Effector CD8-positive, alpha-beta T cell (primary cell): ENCODE results near the gene TSKS.

ENCODE experiments used
- DNase-seq: peaks from one replicate; lab custom pipeline; 2025; lab: John Stamatoyannopoulos, UW

The TSKS gene

GRCh38 chr19:49793561-49793840 lies 30.4 kb upstream of the TSKS start:
- no peak for DNase-seq

- DNase-seq = no peak
These were observed 29.9 kb upstream of the TSKS start for GRCh38 chr19:49792829-49793560.

GRCh38 chr19:49791776-49792445 lies 28.8 kb upstream of the TSKS start:
- no peak for DNase-seq

- no peak for DNase-seq
These were observed 27.8 kb upstream of the TSKS start for GRCh38 chr19:49790866-49791265.

- no peak for DNase-seq
These were observed 25.8 kb upstream of the TSKS start for GRCh38 chr19:49788857-49789256.

GRCh38 chr19:49787746-49788145 lies 24.6 kb upstream of the TSKS start:
- no peak for DNase-seq

GRCh38 chr19:49786376-49786820 lies 23.3 kb upstream of the TSKS start:
- no peak for DNase-seq

GRCh38 chr19:49782515-49782914 lies 19.4 kb upstream of the TSKS start:
- no peak for DNase-seq

- DNase-seq = no peak
These were observed 18.3 kb upstream of the TSKS start for GRCh38 chr19:49781394-49781793.

GRCh38 chr19:49780861-49781260 lies 17.8 kb upstream of the TSKS start:
- DNase-seq = no peak

- no peak for DNase-seq
These were observed 16.8 kb upstream of the TSKS start for GRCh38 chr19:49779731-49780555.

GRCh38 chr19:49776371-49776764 lies 13.3 kb upstream of the TSKS start:
- DNase-seq = no peak

GRCh38 chr19:49775742-49776370 lies 12.8 kb upstream of the TSKS start:
- no peak for DNase-seq

GRCh38 chr19:49774969-49775368 lies 11.9 kb upstream of the TSKS start:
- DNase-seq = no peak

GRCh38 chr19:49773663-49774350 lies 10.7 kb upstream of the TSKS start:
- no peak for DNase-seq

GRCh38 chr19:49772850-49773432 lies 9.8 kb upstream of the TSKS start:
- DNase-seq = no peak

- DNase-seq = no peak
These were observed 8.6 kb upstream of the TSKS start for GRCh38 chr19:49771674-49772139.

- DNase-seq = no peak
These were observed 7.4 kb upstream of the TSKS start for GRCh38 chr19:49770529-49770928.

- no peak for DNase-seq
These were observed 5.0 kb upstream of the TSKS start for GRCh38 chr19:49767967-49768581.

GRCh38 chr19:49767381-49767780 lies 4.3 kb upstream of the TSKS start:
- DNase-seq = no peak

GRCh38 chr19:49766930-49767299 lies 3.8 kb upstream of the TSKS start, which contains the start of gene AP2A1:
Gene AP2A1 (plus strand): TSS chr19:49767001. CDS start chr19:49767134, 133 bp downstream.
- DNase-seq = no peak
